HEK293 (cell line): ENCODE measurements around the gene SLC7A14.

Experiments
- CTCF ChIA-PET: fragments of 350-600 bp; formaldehyde crosslinking; extraction: SDS; loops from one replicate; lab custom pipeline; 2021; ENCODE audit warnings: antibody characterized with exemption; lab: Yijun Ruan, JAX
- POLR2A ChIA-PET: fragments of 300-600 bp; formaldehyde crosslinking; extraction: SDS; loops from one replicate; lab custom pipeline; 2020; ENCODE audit warnings: antibody characterized with exemption, inconsistent platforms; lab: Yijun Ruan, JAX
- H3K27ac ChIP-seq: fragments of 200-500 bp; sonication (Bioruptor generic); 2 replicates; pipeline ENCODE4 v1.5.1; 2014; ENCODE audit warnings: low read depth, low read length, control low read depth, inconsistent platforms; ENCODE audit errors: extremely low read depth
- H3K36me3 ChIP-seq, 2 experiments: fragments of 200-500 bp in 1 of 2; sonication (Bioruptor generic) in 1 of 2; 1 replicate in 1 of 2; 2 replicates in 1 of 2; pipeline ENCODE4 v1.5.1; 2014 to 2017; ENCODE audit warnings: inconsistent platforms in 2 of 2, low read length in 2 of 2; ENCODE audit not compliant: control insufficient read depth in 2 of 2, insufficient read depth in 1 of 2
- H3K4me1 ChIP-seq: fragments of 200-500 bp; sonication (Bioruptor generic); 2 replicates; pipeline ENCODE4 v1.5.1; 2014; ENCODE audit warnings: mild to moderate bottlenecking, low read length, inconsistent platforms; ENCODE audit not compliant: control insufficient read depth, insufficient read depth
- H3K4me3 ChIP-seq: 2 replicates; pipeline ENCODE4 v1.5.1; 2011; ENCODE audit warnings: low read depth, mild to moderate bottlenecking, control low read depth, low read length, moderate library complexity
- H3K9me3 ChIP-seq: fragments of 200-500 bp; sonication (Bioruptor generic); 2 replicates; pipeline ENCODE4 v1.5.1; 2014; ENCODE audit warnings: low read depth, low read length, inconsistent platforms; ENCODE audit not compliant: control insufficient read depth, insufficient read depth
- GLI2 ChIP-seq: fragments of 450-650 bp; formaldehyde crosslinking; IDR thresholded peaks from 2 replicates; pipeline ENCODE4; 2017; ENCODE audit warnings: missing biosample characterization, missing genetic modification characterization, low read depth, borderline replicate concordance
- GLIS1 ChIP-seq: fragments of 450-650 bp; formaldehyde crosslinking; IDR thresholded peaks from 2 replicates; pipeline ENCODE4 v1.5.1; 2016; ENCODE audit warnings: missing biosample characterization, missing genetic modification characterization
- HIC1 ChIP-seq: fragments of 450-650 bp; formaldehyde crosslinking; IDR thresholded peaks from 2 replicates; pipeline ENCODE4 v1.5.1; 2016; ENCODE audit warnings: missing biosample characterization, missing genetic modification characterization
- HOXD13 ChIP-seq: sonication (generic); formaldehyde crosslinking; IDR thresholded peaks from 2 replicates; pipeline ENCODE4 v1.8.0; 2022; ENCODE audit warnings: missing genetic modification reagents, borderline replicate concordance
- KLF1 ChIP-seq: fragments of 450-650 bp; formaldehyde crosslinking; IDR thresholded peaks from 2 replicates; pipeline ENCODE4 v1.5.1; 2016; ENCODE audit warnings: missing biosample characterization, missing genetic modification characterization
- KLF17 ChIP-seq: fragments of 450-650 bp; formaldehyde crosslinking; IDR thresholded peaks from 2 replicates; pipeline ENCODE4 v1.5.1; 2016; ENCODE audit warnings: missing biosample characterization, missing genetic modification characterization
- OSR2 ChIP-seq: fragments of 450-650 bp; formaldehyde crosslinking; IDR thresholded peaks from 2 replicates; pipeline ENCODE4 v1.5.1; 2016; ENCODE audit warnings: missing biosample characterization, missing genetic modification characterization
- SCRT2 ChIP-seq: fragments of 450-650 bp; formaldehyde crosslinking; IDR thresholded peaks from 2 replicates; pipeline ENCODE4 v1.5.1; 2016; ENCODE audit warnings: missing biosample characterization, missing genetic modification characterization
- SP2 ChIP-seq: fragments of 450-650 bp; formaldehyde crosslinking; IDR thresholded peaks from 2 replicates; pipeline ENCODE4 v1.5.1; 2016; ENCODE audit warnings: missing biosample characterization, missing genetic modification characterization
- TRIM28 ChIP-seq: IDR thresholded peaks from 2 replicates; pipeline ENCODE4 v1.6.1; 2011; ENCODE audit warnings: low read length, control low read depth, borderline replicate concordance
- WT1 ChIP-seq: fragments of 450-650 bp; formaldehyde crosslinking; IDR thresholded peaks from 2 replicates; pipeline ENCODE4 v1.5.1; 2016; ENCODE audit warnings: missing biosample characterization, missing genetic modification characterization
- YY1 ChIP-seq: fragments of 450-650 bp; formaldehyde crosslinking; IDR thresholded peaks from 2 replicates; pipeline ENCODE4 v1.5.1; 2018; ENCODE audit warnings: missing biosample characterization, missing genetic modification characterization
- ZBTB48 ChIP-seq: fragments of 450-650 bp; formaldehyde crosslinking; IDR thresholded peaks from 2 replicates; pipeline ENCODE4 v1.5.1; 2016; ENCODE audit warnings: missing biosample characterization, missing genetic modification characterization
- ZFP3 ChIP-seq: fragments of 450-650 bp; formaldehyde crosslinking; IDR thresholded peaks from 2 replicates; pipeline ENCODE4 v1.5.1; 2016; ENCODE audit warnings: low read depth, missing biosample characterization, missing genetic modification characterization
- ZNF114 ChIP-seq: fragments of 450-650 bp; formaldehyde crosslinking; IDR thresholded peaks from 2 replicates; pipeline ENCODE4 v1.5.0; 2017; ENCODE audit warnings: missing biosample characterization, missing genetic modification characterization
- ZNF223 ChIP-seq: fragments of 450-650 bp; formaldehyde crosslinking; IDR thresholded peaks from 2 replicates; pipeline ENCODE4 v1.5.1; 2016; ENCODE audit warnings: missing biosample characterization, missing genetic modification characterization
- ZNF239 ChIP-seq: fragments of 450-650 bp; formaldehyde crosslinking; IDR thresholded peaks from 2 replicates; pipeline ENCODE4 v1.5.1; 2016; ENCODE audit warnings: missing biosample characterization, missing genetic modification characterization
- ZNF266 ChIP-seq: fragments of 450-650 bp; formaldehyde crosslinking; IDR thresholded peaks from 2 replicates; pipeline ENCODE4 v1.5.1; 2016; ENCODE audit warnings: missing biosample characterization, missing genetic modification characterization, low read depth
- ZNF274 ChIP-seq, 2 experiments: fragments of 200-500 bp in 1 of 2; fragments of 450-650 bp in 1 of 2; sonication (Bioruptor generic) in 1 of 2; formaldehyde crosslinking in 1 of 2; IDR thresholded peaks; 2 replicates each; pipeline versions ENCODE4 v1.5.1 to v1.6.1; 2014 to 2016; ENCODE audit warnings: borderline replicate concordance in 1 of 2, inconsistent platforms in 1 of 2, low read length in 1 of 2, missing biosample characterization in 1 of 2, missing genetic modification characterization in 1 of 2
- ZNF335 ChIP-seq: fragments of 450-650 bp; formaldehyde crosslinking; conservative IDR thresholded peaks from 2 replicates; pipeline ENCODE4 v1.5.1; 2016; ENCODE audit warnings: missing biosample characterization, missing genetic modification characterization
- ZNF433 ChIP-seq: fragments of 450-650 bp; formaldehyde crosslinking; IDR thresholded peaks from 2 replicates; pipeline ENCODE4 v1.5.1; 2016; ENCODE audit warnings: missing biosample characterization, missing genetic modification characterization, low read depth
- ZNF549 ChIP-seq: fragments of 450-650 bp; IDR thresholded peaks from 2 replicates; pipeline ENCODE4 v1.5.1; 2018; ENCODE audit warnings: missing biosample characterization, missing genetic modification characterization, mild to moderate bottlenecking, inconsistent platforms, moderate library complexity
- ZNF776 ChIP-seq: fragments of 450-650 bp; formaldehyde crosslinking; IDR thresholded peaks from 2 replicates; pipeline ENCODE4 v1.5.0; 2017; ENCODE audit warnings: missing biosample characterization, missing genetic modification characterization, borderline replicate concordance
- ZNF792 ChIP-seq: fragments of 450-650 bp; formaldehyde crosslinking; IDR thresholded peaks from 2 replicates; pipeline ENCODE4 v1.5.1; 2016; ENCODE audit warnings: missing biosample characterization, missing genetic modification characterization

The SLC7A14 gene

GRCh38 chr3:170623524-170623923, 37.6 kb upstream of the SLC7A14 start:
- ChIA-PET CTCF (interaction anchor here (0.5 kb wide), 1 partner anchor 14 kb away, joined by 5 read pairs; no protein-coding TSS in a partner anchor), POLR2A (no interaction called here)
- Histone ChIP-seq H3K27ac (no peak overlapping the region), H3K4me3 (no peak overlapping the region), H3K9me3 (no peaks in the 10 kb centered on the region), H3K36me3 (no peaks in the 10 kb centered on the region), H3K4me1 (no peaks in the 10 kb centered on the region)
- TF ChIP-seq ZFP3 (tag by site-specific recombination): no peak
- no peak for TF ChIP-seq ZNF274 (IDR thresholded peaks at IDR 0.05; ENCODE audit: low read length)
- no peak for TF ChIP-seq ZNF274 (tag by site-specific recombination; IDR thresholded peaks at IDR 0.05; ENCODE audit: borderline replicate concordance)
- no peak for TF ChIP-seq OSR2 (tag by site-specific recombination)
- TF ChIP-seq ZNF223 (tag by site-specific recombination): no peak
- no peak for TF ChIP-seq ZNF776 (tag by site-specific recombination)
- TF ChIP-seq YY1 (tag by site-specific recombination): no peak
- no peak for TF ChIP-seq ZNF266 (tag by site-specific recombination)
- TF ChIP-seq SCRT2: no peak
- no peak for TF ChIP-seq ZNF433 (tag by site-specific recombination)
- TF ChIP-seq ZNF335: no peak

GRCh38 chr3:170622369-170623159, 36.7 kb upstream of the SLC7A14 start:
- Histone ChIP-seq H3K4me1 (no peaks in the 10 kb centered on the region), H3K27ac (no peak overlapping the region), H3K36me3 (no peaks in the 10 kb centered on the region), H3K9me3 (no peaks in the 10 kb centered on the region), H3K4me3 (no peak overlapping the region)
- TF ChIP-seq ZNF239 (tag by site-specific recombination) (no peak), KLF17 (no peak), ZNF335 (no peak), KLF1 (peak; percentile 17; the same call in 1 of the 2 replicates), ZNF114 (tag by site-specific recombination) (no peak), ZNF792 (tag by site-specific recombination) (no peak), SP2 (no peak), TRIM28 (no peak), ZNF776 (tag by site-specific recombination) (no peak)
- CTCF ChIA-PET: no interaction called here
- POLR2A ChIA-PET: interaction anchor here (0.7 kb wide), 1 partner anchor 107 kb away, joined by 3 read pairs; no protein-coding TSS in a partner anchor

GRCh38 chr3:170621256-170621655, 35.4 kb upstream of the SLC7A14 start:
- TF ChIP-seq HIC1 (tag by site-specific recombination): no peak
- no peak for TF ChIP-seq ZBTB48 (tag by site-specific recombination)
- TF ChIP-seq HOXD13 (CRISPR knock-in tag): no peak
- TF ChIP-seq ZNF549: no peak
- no peak for TF ChIP-seq GLIS1
- no peak for TF ChIP-seq WT1 (tag by site-specific recombination)
- TF ChIP-seq GLI2 (tag by site-specific recombination): no peak
- no peak for TF ChIP-seq ZNF335
- no peak for TF ChIP-seq OSR2 (tag by site-specific recombination)
- Histone ChIP-seq H3K4me1 (no peaks in the 10 kb centered on the region), H3K36me3 (no peaks in the 10 kb centered on the region), H3K27ac (no peak overlapping the region), H3K4me3 (no peak overlapping the region), H3K9me3 (no peaks in the 10 kb centered on the region)
- ChIA-PET POLR2A (no interaction called here), CTCF (no interaction called here)
